Measurements from ENCODE around the gene ST3GAL6.
"Not testable (repeated sequence)": the region's sequence is repeated elsewhere in the genome, so short reads cannot be mapped to it uniquely, and the experiment has no call there.

The ST3GAL6 gene

DNA sequence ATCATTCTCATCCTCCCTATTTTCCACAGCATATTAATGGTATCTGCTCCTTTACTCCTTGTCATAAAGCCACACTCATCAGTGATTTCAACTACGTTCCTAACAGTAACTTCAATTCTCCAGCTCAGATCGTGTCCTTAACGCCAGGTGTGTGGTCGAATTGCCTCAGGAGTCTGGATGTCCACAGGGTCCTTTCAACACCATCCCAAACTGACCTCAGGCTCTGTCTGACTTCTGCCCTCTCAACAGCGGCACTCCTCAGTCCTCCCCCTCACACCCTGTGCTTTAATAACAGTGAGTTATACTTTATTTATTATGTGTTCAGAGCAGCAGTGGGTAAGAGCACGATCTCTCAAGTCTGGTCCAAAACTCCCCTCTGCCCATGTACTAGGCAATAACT, 42.4 kb downstream of the ST3GAL6 start:
- DNase-seq (ENCODE audit: low read depth), result no peak

DNA sequence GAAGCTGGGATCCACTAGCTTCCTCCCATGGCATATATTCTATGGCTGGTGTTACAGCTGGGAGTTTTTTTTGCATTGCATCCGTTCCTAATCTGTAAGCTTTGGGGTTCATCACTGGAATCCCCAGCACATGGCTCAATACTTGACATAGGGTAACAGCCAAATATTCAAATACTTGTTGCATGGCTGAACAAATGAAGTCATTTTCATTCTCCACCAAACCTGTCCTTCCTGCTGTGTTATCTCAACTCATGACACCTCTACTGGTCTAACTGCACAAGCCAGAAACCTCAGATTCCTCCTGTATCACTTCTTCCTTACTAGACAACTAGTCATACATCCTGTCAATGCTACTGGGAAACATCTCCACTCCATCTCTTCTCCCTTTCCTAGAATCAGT, 43.4 kb downstream of the ST3GAL6 start:
- no peak for DNase-seq (ENCODE audit: low read depth)

DNA sequence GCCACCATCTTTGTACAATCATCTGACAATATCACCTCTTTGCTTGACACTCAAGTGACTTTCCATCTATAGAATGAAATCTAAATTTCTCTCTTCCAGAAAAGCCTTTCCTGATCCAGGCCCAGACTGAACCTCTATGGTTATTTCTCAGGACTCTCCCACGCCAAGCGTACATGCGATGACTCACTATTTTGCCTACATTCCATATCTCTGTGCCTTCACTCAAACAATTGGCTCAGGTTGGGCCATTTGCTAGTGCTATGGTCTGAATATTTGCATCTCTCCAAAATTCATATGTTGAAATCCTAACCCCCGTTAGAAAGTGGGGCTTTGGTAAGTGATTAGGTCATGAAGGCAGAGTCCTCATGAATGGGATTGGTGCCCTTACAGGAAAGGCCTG, 43.9 kb downstream of the ST3GAL6 start:
- no peak for DNase-seq (ENCODE audit: low read depth)

DNA sequence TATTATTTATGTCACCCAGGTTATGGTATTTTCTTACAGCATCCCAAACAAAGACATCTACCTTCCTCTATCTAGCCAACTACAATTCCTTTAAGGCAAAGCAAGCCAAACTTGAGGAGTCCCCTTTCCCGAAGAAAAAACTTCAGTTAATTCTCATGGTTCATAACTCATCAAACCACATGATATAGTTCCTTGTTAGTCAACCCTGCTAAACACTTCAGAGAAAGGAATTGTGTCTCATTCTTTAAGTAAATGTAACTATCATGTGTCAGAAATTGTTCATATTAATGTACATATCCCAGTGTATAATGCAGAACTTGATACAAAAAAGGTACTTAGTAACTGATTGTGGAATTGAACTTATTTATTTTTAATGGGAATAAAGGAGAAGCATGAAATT, 44.4 kb downstream of the ST3GAL6 start:
- no peak for DNase-seq (ENCODE audit: low read depth)

DNA sequence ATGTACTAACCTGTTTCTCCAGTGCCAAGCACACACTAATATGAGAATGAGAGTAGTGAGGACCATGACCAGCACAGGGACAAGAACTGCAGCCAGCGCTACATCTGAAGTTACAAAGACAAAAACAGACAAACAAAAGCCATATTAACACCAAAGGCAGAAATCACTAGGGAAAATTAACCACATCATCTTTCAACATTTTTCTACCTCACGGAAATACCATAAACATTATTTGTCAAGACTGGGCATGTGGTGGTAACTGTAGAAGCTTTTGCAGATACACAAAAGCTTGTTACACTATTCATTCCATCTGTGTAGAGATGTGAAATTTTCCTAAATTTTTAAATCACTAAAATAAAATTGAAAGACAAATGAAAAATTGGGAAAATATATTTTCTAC, 44.9 kb downstream of the ST3GAL6 start:
- DNase-seq (ENCODE audit: low read depth), result no peak

DNA sequence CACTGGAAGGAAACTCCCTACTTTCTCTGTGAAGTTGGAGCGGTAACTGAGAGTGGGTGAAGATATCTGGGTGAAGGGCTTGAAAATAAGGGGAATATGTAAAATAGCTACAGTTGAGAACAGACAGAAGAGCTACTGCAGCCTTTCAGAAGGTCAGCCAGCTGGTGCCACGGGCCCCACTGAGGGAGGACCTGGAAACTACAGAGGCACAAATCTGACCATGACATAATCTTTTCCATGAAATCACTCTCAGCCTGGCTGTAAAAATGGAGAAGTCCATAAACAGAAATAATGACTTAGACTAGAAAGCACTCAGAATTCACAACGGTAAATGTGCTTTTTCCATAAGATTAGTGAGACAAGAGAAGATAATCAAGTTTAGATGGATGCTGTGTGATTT, 46.4 kb downstream of the ST3GAL6 start:
- DNase-seq (ENCODE audit: low read depth), result no peak

DNA sequence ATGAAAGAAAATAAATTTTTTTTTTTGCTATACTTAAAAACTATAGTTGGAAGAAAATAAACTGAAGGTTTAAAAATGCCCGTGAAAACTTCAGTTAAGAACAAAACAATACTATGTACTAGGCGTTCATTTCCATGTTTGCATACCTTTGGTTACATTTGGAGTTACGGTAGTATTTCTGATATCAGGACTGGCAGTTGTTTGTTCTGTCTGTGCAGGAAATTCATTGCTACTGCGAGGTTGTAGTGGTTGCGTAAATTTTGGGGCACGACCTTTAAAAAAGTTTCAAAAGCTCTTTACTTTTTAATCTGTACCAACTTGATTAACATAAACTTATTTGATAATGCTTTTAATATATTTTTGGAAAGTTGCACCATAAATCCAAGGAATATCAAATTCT, 47.9 kb downstream of the ST3GAL6 start:
- no peak for DNase-seq (ENCODE audit: low read depth)

DNA sequence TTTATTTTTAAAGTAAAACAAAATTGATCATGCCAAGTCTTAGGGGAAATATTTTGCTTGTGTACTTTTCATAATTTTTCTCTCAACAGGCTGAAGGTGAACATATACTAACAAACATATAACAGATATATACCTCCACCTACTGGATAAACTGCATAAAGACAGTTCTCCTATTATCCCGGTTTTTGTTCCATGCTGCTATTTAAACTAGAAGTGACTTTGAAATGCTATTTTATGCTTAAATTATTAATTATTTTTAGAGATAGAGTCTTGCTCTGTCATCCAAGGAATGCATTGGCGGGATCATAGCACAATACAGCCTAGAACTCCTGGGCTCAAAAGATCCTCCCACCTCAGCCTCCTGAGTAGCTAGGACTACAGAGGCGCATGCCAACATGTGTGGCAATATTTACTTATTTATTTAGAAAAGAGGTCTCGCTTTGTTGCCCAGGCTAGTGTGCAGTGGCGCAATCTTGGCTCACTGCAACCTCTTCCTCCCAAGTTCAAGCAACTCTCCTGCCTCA, 49.8 kb downstream of the ST3GAL6 start:
- DNase-seq (ENCODE audit: low read depth), result no peak

DNA sequence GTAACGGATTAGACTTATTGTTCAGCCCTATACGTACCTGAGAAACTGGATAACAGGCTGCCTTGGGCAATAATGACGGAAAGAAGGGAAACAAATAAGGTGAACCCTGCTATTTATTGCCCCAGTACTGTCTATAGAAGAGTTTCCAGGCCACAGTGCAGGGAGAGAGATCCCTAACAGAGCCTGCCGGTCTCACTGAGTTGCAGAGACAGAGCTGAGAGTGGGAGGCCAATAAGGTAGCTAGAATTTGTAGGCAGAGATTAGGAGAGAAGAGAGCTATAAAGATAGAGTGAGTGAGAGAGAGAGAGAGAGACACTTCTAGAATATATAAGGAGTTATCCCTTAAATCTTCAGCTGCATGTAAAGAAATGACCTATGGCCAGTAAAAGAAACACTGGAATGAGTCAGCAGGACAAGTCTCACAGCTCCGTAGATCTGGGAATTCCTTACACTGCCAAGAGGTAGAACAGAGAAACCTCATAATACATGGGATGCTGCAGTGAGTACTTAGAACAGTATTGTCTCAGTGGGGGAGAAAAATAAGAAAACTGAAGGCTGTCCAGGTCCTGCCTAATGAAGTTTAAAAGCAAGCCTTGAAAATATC, 51.8 kb downstream of the ST3GAL6 start:
- no peak for DNase-seq (ENCODE audit: low read depth)

DNA sequence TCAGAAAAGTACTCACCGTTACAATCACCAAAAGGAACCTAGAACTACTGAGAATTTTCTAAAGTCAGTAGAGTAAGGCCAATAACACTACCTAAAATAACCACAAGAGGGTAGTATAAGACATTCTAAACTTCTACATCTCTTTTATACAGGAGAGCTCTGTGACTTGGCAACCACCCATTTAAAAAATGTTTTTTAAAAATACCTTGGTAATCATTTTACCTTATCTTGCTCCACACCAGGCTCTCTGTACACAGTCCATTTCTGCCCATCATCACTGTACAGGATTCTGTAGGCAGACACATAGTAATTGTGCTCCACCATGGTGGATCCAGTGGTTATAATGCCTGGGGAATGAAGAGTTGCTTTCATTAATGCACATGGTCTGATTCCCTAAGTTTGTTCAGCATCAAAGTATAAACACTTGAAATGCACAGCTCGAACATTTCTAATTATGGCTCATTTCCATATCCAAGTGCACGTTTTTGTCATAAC, 54.5 kb downstream of the ST3GAL6 start:
- DNase-seq (ENCODE audit: low read depth), result no peak

DNA sequence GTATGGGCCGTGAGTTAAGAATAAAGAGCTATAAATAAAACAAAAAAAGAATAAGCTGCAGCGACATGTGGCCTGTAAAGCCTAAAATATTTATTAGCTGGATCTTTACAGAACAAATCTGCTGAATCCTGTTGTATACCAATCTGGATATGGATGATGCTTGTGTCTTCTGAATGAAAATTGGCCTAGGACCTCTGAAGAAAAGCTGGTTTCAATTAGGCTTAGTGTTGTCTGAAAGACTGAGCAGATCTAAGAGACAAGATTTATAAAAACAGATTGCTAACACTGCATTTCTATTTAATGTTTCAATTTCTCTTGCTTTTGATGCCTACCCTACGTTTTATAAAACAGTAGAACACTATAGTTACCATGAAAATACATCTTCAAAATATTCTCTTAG, 57.9 kb downstream of the ST3GAL6 start:
- DNase-seq (ENCODE audit: low read depth), result no peak

DNA sequence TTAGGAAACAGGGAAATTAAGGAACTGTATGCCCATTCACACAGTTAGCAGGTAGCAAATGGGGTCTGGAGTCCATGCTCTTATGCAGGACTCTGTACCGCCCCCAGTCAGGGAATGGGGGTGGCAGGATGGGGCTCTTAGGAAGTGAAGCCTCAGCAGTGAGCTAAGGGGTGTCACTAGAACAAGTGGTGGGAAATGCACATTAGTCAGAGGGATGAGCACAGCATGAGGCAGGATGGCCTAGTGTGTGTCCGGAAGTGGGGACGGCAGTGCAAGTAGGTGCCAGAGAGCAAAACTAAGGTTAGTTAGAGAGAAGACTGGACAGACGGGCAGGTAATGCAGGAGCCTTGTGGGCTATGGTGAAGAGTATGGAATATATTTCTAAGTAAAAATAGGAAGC, 60.7 kb downstream of the ST3GAL6 start:
- DNase-seq (ENCODE audit: low read depth), result no peak

DNA sequence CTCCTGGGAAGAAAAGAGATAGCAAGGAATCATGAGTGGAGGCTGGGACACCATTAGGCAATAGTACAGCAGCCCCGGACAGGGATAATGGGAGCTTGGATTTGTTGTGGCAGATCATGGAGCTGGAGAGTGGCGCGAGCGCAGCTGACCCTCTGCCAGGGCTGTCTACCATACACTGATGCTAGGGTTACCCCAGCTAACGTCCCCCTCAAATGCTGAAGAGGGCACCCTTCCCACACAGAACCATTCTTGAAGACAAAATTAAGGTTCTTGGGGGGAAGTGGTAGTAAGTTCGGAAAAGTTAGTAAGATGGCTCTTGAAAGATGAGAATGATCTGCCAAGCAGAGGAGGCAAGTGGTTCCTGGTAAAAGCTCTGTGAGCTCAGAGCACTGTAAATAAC, 61.1 kb downstream of the ST3GAL6 start:
- no peak for DNase-seq (ENCODE audit: low read depth)

DNA sequence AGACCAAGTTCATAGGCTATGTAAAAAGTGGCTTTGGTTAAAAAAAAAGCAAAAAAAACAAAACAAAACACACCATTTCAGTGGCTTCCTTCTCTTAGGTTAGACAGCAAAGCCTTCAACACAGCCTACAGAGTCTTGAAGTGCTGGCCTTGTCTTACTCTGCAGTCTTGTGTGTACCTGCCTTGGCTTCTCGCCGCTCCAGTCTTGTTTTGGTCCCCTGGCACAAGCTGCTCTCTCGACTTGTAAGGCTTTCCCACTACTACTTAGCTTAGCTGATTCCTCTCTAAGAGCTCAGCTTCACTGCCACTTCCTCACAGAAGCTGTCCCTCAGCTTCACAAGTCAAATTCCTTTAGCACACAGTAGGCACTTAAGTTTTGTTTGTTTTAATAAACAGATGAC, 63.0 kb downstream of the ST3GAL6 start:
- no peak for DNase-seq (ENCODE audit: low read depth)

DNA sequence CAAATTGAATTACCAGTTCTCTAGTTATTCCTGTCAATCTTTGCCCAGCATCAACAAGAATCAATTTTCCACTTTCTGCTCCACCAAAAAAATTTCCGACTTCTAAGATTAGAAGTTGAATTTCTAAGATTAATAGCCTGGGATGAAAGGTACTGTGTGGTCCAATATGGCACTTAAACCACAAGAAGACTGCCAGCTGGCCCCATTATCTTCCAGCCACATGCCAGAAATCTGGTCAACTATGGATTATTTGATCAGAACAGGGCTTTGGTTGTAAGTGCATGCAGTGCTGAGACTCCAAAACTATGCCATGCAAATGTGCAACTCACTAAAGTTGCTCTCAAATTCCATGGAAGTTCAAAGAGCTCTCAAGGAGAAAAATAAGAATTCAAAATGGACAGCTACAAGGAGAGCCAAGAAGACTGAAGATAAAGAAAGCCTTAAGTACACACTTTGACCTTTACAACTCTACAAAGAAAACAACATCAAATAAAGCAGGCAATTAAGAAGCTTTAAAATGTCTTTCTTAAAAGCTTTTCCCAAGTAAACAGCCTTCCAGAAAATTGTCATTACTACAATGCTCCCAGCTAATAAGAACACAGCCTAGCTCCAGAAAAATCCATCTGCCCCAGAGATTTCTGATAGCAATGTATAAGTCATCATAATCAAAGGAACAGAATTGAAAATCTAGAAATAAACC, 64.2 kb downstream of the ST3GAL6 start:
- DNase-seq (ENCODE audit: low read depth), result no peak

DNA sequence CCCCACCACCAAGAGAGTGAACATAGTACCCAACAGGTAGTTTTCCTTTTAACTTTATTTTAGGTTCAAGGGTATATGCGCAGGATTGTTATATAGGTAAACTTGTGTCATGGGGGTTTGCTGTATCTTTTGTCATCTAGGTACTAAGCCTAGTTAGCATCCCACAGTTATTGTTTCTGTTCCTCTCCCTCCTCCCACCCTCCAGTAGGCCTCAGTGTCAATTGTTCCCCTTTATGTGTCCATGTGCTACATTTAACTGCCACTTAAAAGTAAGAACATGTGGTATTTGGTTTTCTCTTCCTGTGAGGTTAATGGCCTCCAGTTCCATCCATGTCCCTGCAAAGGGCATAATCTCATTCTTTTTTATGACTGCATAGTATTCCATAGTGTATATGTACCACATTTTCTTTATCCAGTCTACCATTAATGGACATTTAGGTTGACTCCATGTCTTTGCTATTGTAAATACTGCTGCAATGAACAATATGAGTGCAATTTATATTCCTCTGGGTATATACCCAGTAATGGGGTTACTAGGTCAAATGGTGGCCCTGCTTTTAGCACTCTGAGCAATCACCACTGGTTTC, 66.2 kb downstream of the ST3GAL6 start:
- DNase-seq (ENCODE audit: low read depth), result no peak

DNA sequence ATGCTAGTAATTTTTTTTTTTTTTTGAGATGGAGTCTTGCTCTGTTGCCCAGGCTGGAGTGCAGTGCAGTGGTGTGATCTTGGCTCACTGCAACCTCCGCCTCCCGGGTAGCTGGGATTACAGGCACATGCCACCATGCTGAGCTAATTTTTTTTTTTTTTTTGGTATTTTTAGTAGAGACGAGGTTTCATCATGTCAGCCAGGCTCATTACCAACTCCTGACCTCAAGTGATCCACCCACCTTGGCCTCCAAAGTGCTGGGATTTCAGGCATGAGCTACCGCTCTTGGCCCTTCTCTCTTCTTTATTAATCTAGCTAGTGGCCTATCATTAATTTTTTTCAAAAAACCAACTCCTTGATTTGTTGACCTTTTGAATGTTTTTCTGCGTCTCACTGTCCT, 67.9 kb downstream of the ST3GAL6 start:
- DNase-seq (ENCODE audit: low read depth), result not testable (repeated sequence)

DNA sequence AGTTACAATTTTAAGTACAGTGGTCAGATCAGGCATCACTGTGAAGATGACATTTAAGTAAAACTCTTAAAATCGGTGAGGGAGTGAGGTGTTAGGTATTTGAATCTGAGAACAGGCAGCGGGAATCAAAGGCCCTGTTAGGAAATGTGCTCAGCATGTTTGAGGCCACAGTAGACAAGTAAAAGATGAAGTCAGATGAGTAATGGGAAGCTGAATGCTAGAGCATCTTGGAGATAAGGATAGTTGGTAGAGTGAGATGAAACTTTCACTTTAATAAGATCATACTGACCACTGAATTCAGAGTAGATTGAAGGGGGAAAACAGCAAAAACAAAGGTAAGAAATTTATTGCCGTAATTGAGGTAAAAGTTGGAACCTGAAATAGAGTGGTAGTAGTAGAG, 76.7 kb downstream of the ST3GAL6 start:
- no peak for DNase-seq (ENCODE audit: low read depth)

DNA sequence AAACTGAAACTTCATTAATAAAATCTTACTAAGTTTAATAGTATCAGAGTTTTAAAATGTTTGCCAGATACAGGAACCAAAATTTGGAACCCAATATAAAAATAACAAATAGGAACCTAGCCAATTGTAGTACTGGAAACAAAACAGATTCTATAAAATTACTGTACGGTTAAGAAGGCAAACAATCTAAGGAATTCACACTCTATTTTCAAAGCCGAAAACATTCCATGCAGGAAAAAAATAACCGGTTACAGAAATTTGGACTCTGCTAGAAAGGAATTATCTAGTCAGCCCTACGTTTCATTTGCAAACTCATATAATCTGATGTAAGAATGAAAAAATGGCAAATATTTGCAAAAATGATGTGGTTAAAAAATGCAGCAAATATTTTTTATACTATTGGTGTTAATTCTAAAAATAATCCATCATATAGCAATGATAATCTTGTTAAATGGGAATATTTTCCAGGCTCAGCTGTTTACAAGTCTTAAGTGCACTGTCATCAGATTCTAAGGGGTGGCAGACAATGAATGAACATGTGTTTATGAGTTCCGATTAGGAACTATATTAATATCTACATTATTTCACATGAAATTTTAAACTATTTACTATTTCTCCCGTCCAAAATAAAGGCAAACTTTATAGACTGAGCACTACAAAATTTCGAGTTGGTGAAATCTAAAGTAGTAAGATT, 80.3 kb downstream of the ST3GAL6 start:
- DNase-seq (ENCODE audit: low read depth), result no peak
